Upper lobe of left lung (tissue), 6 donors: ENCODE results near the gene COBL. TPM values are rescaled to one million over a fixed set of nuclear protein-coding genes. Genes with fewer than 3 reads are reported as not detected.

Experiments
- ATAC-seq, 2 donors: fragments of 200-7000 bp; cut with Tn5 transposase; one replicate each; pipeline ENCODE4 v1.9.1; 2022; ENCODE audit warnings: mild to moderate bottlenecking in 2 of 2, moderate library complexity in 2 of 2; ENCODE audit not compliant: low FRiP score in 2 of 2
- DNase-seq, 2 donors: peaks; one replicate each; pipeline ENCODE4 v3.0.0-alpha.2; 2019 to 2020
- H3K27ac ChIP-seq, 4 donors: fragments of 200-600 bp; sonication (generic); one replicate each; pipeline ENCODE4 v1.5.1; 2016 to 2019
- H3K27me3 ChIP-seq, 4 donors: fragments of 200-600 bp; sonication (generic); one replicate each; pipeline ENCODE4 v1.5.1; 2017 to 2019
- H3K36me3 ChIP-seq, 4 donors: fragments of 200-600 bp; sonication (generic); one replicate each; pipeline ENCODE4 v1.5.1; 2016 to 2019
- H3K4me1 ChIP-seq, 4 donors: fragments of 200-600 bp; sonication (generic); one replicate each; pipeline ENCODE4 v1.5.1; 2018 to 2019
- H3K4me3 ChIP-seq, 4 donors: fragments of 200-600 bp; sonication (generic); one replicate each; pipeline ENCODE4 v1.5.1; 2017 to 2019; ENCODE audit warnings: mild to moderate bottlenecking in 2 of 4, moderate library complexity in 1 of 4
- H3K9me3 ChIP-seq, 4 donors: fragments of 200-600 bp; sonication (generic); one replicate each; pipeline ENCODE4 v1.5.1; 2018 to 2019
- EP300 ChIP-seq, 4 donors: sonication (generic); formaldehyde crosslinking; IDR thresholded peaks; one replicate each; pipeline ENCODE4 v1.5.1; 2017; ENCODE audit warnings: antibody characterized with exemption in 4 of 4, control low read depth in 2 of 4
- POLR2A ChIP-seq, 4 donors: fragments of 450-650 bp; IDR thresholded peaks; one replicate each; pipeline ENCODE4 v1.5.1; 2016 to 2017; ENCODE audit warnings: antibody characterized with exemption in 4 of 4, mild to moderate bottlenecking in 2 of 4
- POLR2AphosphoS5 ChIP-seq, 2 donors: sonication (generic); formaldehyde crosslinking; IDR thresholded peaks; one replicate each; pipeline ENCODE4 v1.5.1; 2017; ENCODE audit warnings: antibody characterized with exemption in 2 of 2
- WGBS, 2 donors: methylation state at CpG; one replicate each; pipeline ENCODE4 v1.1.5; 2017 to 2018; 5-methylcytosine and 5-hydroxymethylcytosine counted together
- total RNA-seq, 6 donors: library from RNA; depleted of rRNA in 4 of 6; stranded (reverse); fragments of >200 nt in 4 of 6; gene quantifications; one replicate each; pipeline versions ENCODE4 v1.1.0 to v1.2.1, GENCODE V29; 2016 to 2021
- TF ChIP-seq, protein P1 (sequence below), 6 experiments: fragments of 450-650 bp in 4 of 6; fragments of 200-600 bp in 2 of 6; sonication (generic) in 2 of 6; IDR thresholded peaks; one replicate each; pipeline ENCODE4 v1.5.1; 2016 to 2019; ENCODE audit warnings: antibody characterized with exemption in 6 of 6
- donor health status: DM: no; HTN: no; CAD: no; lungs with moderate emphysema.
- donor health status: DM: no; HTN: yes; CAD: no; lungs with severe emphysema.

COBL gene
- total RNA-seq, 6 donors from 2014 or later: 27.0 to 54.7 (median 36.8) TPM

DNA sequence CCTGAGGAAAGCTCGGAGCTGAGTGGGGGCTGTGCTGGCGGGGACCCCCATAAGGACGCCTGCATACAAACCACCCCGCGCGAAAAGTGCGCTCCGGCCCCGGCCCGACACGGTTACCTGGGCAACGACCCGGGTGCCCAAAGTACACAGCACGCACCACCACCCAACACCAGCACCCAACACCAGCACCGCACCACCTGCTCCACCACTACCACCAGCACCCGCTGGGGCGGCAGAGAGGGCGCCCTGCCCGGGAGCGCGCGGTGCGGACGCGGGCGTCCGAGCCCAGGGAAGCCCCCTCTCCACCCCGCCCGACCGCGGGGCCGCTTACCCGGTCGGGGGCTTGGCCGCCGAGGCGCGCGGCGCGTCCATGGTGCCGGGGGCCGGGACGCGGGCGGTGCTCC is 345 bp downstream of the COBL start:
- Histone ChIP-seq H3K9me3 (no peaks in the 10 kb centered on the region), H3K4me3 (peak overlapping the region; percentile 28 to 73 (median 62)), H3K36me3 (no peaks in the 10 kb centered on the region), H3K4me1 (peaks cover 5 to 31% (median 13%) of the 10 kb centered on the region in 4 donors), H3K27ac (peak overlapping the region; percentile 81 to 85 (median 84)), H3K27me3 (peaks cover 0 to 8% (median 2%) of the 10 kb centered on the region in 4 donors)
- no peak for TF ChIP-seq EP300 (IDR thresholded peaks at IDR 0.05)
- no peak for TF ChIP-seq POLR2AphosphoS5 (IDR thresholded peaks at IDR 0.05)
- TF ChIP-seq, protein P1, sequence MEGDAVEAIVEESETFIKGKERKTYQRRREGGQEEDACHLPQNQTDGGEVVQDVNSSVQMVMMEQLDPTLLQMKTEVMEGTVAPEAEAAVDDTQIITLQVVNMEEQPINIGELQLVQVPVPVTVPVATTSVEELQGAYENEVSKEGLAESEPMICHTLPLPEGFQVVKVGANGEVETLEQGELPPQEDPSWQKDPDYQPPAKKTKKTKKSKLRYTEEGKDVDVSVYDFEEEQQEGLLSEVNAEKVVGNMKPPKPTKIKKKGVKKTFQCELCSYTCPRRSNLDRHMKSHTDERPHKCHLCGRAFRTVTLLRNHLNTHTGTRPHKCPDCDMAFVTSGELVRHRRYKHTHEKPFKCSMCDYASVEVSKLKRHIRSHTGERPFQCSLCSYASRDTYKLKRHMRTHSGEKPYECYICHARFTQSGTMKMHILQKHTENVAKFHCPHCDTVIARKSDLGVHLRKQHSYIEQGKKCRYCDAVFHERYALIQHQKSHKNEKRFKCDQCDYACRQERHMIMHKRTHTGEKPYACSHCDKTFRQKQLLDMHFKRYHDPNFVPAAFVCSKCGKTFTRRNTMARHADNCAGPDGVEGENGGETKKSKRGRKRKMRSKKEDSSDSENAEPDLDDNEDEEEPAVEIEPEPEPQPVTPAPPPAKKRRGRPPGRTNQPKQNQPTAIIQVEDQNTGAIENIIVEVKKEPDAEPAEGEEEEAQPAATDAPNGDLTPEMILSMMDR (IDR thresholded peaks at IDR 0.05): peak in 5 of 6 experiments; percentile 26 to 84 (median 54)
- TF ChIP-seq POLR2A (IDR thresholded peaks at IDR 0.05): peak in 1 of 4 donors; percentile 56
- 0% methylated on average over 6 to 8 of the region's 46 CpGs for WGBS, 2 donors
- peak; percentile 58 to 89 for DNase-seq
- peak; percentile 66 to 86 for ATAC-seq

DNA sequence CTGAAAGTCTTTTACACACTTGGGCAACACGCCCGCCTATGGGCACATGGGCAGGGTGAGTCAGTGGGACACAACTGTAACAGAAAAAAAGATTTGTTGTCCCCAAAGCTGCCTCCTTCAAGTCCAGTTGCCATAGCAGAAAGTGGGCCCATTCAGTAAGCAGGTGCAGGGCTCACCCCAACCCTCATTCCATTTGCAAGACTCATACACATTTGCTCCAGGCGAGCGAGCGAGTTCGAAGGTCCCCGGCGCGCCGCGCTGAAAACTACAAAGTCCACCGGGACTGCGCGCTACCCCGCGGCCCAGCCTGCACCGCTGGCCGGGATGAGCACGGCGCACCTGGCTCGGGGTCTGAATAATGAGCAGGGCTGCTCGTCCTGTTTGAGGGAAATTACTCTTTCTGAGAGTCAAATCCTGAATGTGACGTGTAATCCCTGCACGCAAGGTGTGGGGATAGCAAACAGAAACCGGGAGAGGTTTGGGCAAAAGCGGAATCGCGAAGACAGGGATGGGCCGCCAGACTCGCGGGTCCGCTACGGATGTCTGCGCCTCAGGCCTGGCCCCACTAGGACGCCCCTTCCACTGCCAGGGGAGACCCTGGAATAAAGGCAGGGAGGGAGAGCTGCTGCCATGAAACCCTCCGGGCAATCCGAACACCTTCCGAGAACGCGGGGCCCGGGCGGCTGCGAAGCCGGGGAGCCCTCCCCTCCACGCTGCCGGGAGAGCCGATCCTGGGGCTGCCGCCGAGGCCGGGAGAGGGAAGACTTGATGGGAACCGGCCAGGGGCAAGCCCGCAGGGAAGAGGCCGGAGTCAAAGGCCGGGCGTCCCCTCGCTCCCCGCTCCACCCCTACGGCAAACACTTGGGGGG is 982 bp downstream of the COBL start:
- TF ChIP-seq EP300 (IDR thresholded peaks at IDR 0.05) (no peak), POLR2A (IDR thresholded peaks at IDR 0.05) (peak in 2 of 4 donors; percentile 32 to 73), POLR2AphosphoS5 (IDR thresholded peaks at IDR 0.05) (peak in 1 of 2 donors; percentile 48)
- TF ChIP-seq, protein P1 (IDR thresholded peaks at IDR 0.05): no peak
- DNase-seq: peak; percentile 56 to 90

DNA sequence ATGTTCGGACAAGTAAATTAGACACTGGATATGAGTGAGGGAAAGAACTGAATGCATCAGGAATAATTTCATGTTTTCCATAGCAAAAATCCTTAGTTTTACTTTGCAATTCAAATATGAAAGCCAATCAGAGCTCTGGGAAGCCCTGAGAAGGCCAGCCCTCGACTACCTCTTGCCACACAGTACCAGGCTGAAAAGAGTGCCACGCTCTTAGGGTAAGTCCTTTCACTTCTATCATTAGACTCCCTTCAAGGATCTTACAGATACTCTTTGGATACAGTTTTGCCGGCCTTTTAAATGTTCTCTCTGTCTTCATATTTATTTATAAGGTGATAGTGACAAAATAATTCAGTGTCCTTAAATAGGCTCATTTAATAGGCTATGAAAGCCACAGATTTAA is 1.9 kb downstream of the COBL start:
- Histone ChIP-seq H3K27ac (peak overlapping the region; percentile 81 to 85 (median 84)), H3K4me1 (peaks cover 5 to 31% (median 13%) of the 10 kb centered on the region in 4 donors), H3K27me3 (peaks cover 0 to 8% (median 2%) of the 10 kb centered on the region in 4 donors), H3K36me3 (no peaks in the 10 kb centered on the region), H3K4me3 (peak overlapping the region in 1 of 4 donors; percentile 54), H3K9me3 (no peaks in the 10 kb centered on the region)
- TF ChIP-seq, protein P1 (IDR thresholded peaks at IDR 0.05): no peak
- ATAC-seq (no peak), DNase-seq (peak in 1 of 2 donors; percentile 64)
- WGBS, 2 donors: 63 to 68% methylated on average over 4 of the region's 4 CpGs

More for the DNA sequence above, 982 bp downstream of the COBL start:
- Histone ChIP-seq H3K9me3 (no peaks in the 10 kb centered on the region), H3K4me3 (peak overlapping the region; percentile 28 to 73 (median 62)), H3K36me3 (no peaks in the 10 kb centered on the region), H3K4me1 (peaks cover 5 to 31% (median 13%) of the 10 kb centered on the region in 4 donors), H3K27ac (peak overlapping the region; percentile 81 to 85 (median 84)), H3K27me3 (peaks cover 0 to 8% (median 2%) of the 10 kb centered on the region in 4 donors)
- peak; percentile 59 to 82 for ATAC-seq
- whole genome bisulfite sequencing, 2 donors: 7 to 14% methylated on average over 11 to 47 of the region's 58 CpGs

DNA sequence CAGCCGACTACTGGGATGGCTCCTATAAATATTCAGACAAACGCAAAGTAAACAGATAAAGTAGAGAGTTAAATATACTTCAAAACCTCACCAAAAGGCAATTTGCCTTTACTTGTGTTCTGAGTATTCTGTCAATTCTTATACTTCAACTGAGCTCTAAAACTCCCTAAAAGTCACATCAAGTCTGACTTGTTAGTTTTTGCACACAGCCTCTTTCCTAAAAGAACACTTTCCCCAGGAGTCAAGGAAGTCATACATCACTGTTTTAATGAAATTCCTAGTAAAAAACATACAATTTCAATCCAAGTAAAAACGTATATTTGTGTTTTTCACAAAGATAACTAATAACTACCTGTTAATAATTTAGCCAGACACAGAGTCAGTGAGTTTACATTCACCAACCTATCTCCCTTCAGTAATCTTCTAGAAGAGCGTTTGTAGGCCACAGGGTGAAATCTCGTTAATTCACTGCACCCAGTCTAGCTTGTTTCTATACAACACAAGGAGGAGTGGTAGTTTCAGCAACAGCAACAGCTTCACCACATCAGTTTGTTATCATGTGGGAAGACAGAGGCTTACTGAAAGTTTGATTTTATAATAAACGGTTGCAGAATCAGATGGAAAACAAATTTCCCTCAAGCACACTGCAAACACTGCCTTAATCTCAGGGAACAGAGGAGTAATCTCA is 2.7 kb downstream of the COBL start:
- Histone ChIP-seq H3K36me3 (no peaks in the 10 kb centered on the region), H3K27me3 (peaks cover 0 to 8% (median 2%) of the 10 kb centered on the region in 4 donors), H3K4me1 (peaks cover 5 to 31% (median 13%) of the 10 kb centered on the region in 4 donors), H3K27ac (peak overlapping the region in 2 of 4 donors; percentile 83 to 85), H3K9me3 (no peaks in the 10 kb centered on the region), H3K4me3 (no peak overlapping the region)
- no peak for ATAC-seq
- TF ChIP-seq EP300 (IDR thresholded peaks at IDR 0.05) (no peak), POLR2AphosphoS5 (IDR thresholded peaks at IDR 0.05) (no peak), POLR2A (IDR thresholded peaks at IDR 0.05) (no peak)
- TF ChIP-seq, protein P1 (IDR thresholded peaks at IDR 0.05): no peak
- WGBS, 2 donors: 56 to 58% methylated on average over 6 of the region's 6 CpGs
- no peak for DNase-seq
